ENCODE results near the gene FUOM.

FUOM gene

GRCh38 chr10:133350283-133350949 is 7.4 kb downstream of the FUOM start:
- DNase-seq = no peak

GRCh38 chr10:133349577-133350011 is 8.2 kb downstream of the FUOM start:
- no peak for DNase-seq

DNA sequence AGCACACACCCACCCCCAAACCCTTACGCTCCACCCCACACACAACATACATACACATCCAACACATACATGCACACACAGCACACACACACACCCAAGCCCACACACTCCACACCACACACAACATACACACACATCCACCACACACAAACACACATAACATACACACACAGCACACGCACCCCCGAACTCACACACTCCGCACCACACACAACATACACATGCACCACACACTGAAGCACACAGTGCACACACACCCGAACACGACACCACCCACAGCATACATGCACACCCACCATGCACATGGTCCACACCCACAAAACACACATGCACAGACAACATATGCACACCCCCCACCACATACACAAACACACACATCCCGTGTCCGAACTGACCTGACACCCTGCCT is 8.7 kb downstream of the FUOM start:
- no peak for DNase-seq

DNA sequence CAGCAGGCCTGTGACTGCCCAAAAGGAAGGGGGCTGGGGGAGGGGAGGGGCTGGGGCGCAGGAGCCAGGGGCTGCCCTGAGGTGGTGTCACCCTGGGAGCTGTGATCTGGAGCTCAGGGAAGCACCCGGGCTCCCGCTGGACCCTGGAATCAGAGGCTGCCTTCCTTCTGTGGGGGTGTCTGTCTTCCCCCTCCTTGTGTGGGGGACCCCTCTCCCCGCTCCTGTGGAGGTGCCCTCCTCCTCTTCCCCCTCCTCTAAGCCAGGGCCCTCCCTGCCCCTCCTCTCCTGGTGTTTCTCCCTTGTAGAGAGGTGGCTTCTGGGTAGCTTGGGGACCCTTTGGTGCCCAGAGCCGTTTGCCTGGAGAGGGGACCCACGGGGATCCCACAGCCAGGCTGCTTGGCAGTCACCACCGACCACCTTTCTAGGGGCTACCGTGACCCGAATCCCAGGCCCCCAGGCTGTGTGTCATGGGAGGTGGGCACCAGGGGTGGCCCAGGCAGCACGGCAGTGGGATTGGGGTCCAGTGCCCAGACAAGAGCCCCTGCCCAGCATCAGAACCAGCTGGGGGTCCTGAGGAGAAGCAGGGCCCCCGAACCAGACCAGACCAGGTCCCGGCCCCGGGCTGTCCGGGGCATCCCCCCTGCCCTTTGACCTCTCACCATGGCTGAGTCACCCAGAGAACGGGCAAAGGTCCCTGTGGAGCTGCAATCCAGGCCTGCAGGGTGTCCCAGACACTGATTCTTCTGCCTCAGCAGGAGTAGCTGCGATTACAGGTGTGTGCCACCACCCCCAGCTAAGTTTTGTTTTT is 9.9 kb downstream of the FUOM start:
- no peak for DNase-seq

- no peak for DNase-seq
Measured at GRCh38 chr10:133346413-133346812, 11.4 kb downstream of the FUOM start.

GRCh38 chr10:133344236-133344635 is 13.6 kb downstream of the FUOM start:
- DNase-seq = no peak

GRCh38 chr10:133343558-133343957 is 14.3 kb downstream of the FUOM start:
- no peak for DNase-seq

DNA sequence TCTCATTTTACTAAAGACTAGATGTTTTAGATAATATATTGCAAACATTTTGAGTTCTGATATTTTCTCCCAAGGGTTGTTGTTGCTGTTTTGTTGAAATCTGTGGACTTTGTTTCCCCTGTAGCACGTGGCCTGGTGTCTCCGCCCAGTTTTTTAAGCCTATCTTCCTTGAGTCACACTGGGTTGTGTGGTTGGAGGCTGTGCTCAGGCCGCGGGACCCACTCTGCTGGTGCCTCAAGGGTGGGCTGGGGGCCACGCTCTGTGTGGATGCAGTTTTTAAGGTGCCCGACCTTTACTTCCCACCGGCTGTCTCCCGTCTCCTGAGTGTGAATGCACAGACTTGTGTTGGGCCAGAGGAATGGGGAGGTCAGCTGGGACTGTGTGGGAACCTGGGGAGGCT is 14.9 kb downstream of the FUOM start:
- DNase-seq = no peak

- DNase-seq = no peak
Measured at GRCh38 chr10:133341983-133342382, 15.8 kb downstream of the FUOM start.

GRCh38 chr10:133339708-133340380 is 18.0 kb downstream of the FUOM start:
- no peak for DNase-seq

DNA sequence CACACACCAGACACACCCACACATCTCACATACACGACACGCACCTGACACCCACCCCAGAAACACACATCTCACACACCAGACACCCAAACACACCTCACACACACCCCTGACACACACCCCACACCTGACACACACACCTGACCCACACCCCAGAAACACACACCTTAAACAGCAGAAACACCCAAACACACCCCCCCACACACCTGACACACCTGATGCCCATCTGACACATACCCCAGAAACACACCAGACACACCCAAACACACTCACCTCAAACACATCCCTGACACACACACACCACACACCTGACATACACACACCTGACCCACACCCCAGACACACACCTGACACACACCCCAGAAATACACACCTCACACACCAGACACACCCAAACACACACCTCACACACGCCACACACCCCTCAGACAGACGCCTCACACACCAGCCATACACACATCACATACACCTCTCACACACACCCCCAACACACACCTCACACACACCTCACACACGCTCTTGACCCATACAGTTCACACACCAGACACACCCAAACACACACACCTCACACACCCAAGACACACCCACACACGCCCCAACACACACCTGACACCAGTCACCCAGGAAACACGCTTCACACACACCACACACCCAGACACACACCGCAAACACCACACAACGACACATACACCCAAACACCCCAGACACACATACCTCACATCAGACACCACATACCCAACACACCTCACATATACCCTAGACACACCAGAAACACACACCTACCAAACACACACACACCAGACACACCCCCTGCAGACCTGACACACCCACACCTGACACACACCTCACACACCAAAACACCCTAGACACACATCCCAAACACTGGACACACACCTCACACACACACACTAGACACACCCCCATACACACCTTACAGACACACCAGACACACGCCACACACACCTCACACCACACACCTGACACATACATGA is 19.4 kb downstream of the FUOM start:
- DNase-seq = no peak

GRCh38 chr10:133337370-133337725 is 20.5 kb downstream of the FUOM start:
- no peak for DNase-seq

DNA sequence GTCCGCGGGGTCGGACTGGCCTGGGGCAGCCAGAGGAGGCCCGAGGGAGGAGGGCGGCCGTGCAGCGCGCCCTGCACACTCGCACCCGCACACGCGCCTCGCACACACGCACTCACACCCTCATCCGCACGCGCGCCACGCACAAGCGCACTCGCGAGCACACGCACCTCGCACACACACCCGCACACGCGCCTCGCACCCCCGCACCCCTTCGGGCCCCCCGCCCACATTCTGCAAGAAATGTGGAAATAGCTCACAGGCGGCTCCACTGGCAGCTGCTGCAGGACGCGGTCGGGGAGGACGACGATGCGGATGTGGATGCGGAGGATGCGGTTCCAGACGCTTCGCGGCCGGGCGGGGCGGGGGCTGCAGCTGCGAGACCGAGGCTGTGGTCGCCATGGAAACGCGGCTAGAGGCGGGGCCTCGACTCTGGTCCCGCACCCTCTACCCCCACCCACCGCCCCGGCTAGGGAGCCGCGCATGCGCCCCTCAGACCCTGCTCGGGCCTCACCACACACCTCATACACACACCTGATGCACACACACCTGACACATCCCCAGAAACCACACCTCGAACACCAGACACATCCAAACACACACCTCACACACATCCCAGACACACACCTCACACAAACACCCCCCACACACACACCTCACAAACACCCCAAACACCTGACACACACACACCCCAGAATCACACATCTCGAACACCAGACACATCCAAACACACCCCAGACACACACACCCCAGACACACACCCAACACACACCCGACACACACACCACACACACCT is 21.0 kb downstream of the FUOM start, which contains the start of gene CALY:
TSS of gene CALY (minus strand) at position 320 of the 793 bp plus-strand sequence. CDS start 7,907 bp downstream, outside the sequence.
- peak; percentile 50 to 94 (median 88) for DNase-seq

DNA sequence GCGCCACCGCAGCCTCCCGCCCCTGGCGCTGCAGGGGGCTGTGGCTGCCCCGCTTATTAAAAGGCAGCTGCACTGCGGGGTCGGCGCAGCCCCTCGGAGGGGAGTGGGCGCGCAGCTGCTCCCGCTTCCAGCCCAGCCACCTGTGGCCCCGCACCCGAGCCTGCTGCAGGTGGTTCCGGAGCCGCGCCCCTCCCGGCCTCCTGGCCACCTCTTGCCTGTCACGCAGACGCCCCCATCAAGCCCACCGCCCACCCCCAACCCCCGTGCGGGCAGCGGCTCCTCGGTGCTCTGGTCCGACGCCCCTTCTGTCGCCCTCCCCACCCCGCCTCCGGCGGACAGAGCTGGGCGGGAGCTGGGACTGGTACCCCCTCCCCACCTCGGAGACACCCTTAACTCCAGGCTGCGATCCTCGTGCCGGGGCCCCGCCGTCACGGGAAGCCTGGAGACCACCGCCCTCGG is 21.7 kb downstream of the FUOM start:
- DNase-seq = no peak

DNA sequence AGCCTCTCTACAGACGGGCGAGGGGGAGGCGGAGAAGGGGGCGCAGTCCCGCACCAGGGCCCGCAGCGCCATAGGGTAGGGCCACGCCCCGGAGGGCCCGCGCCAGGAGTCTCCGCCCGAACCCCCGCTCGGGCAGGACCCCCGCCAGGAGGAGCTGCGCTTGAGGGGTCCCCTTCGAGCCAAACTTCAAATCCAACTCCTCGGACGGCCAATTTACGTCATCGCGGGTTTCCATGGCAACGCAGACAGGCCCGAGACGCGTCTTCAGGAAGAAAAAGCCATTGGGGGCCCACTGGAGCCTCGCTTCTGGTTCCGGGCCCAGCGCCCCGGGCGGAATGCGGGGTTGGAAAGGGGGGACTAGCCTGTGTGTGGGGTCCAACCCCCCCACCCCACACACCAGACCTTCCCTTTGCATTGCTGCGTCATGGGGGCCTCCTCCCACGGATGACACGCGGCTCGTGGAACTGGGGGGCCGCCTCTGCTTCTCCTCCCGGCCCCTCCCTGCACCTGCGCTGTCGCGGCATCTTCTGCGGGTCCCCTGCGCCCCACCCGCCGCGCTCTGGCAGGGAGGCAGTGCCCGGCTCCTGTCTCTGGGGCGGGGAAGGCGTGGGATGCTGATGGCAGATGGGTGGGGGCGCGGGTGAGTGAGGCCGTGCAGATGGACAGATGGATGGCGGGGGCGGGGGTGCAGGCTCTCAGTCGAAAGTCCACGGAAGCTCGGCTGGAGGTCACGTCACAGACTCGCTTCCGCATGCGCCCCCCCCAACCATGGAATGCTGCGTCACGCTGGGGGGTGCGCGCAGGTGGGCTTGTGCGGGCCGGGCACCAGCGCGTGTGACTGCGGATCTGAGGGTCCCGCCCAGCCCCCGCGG is 22.3 kb downstream of the FUOM start:
- DNase-seq = peak; percentile 57 to 85 (median 79)

- DNase-seq = peak in 1 of 5 experiments; percentile 46
Measured at GRCh38 chr10:133334503-133335245, 23.1 kb downstream of the FUOM start.

DNA sequence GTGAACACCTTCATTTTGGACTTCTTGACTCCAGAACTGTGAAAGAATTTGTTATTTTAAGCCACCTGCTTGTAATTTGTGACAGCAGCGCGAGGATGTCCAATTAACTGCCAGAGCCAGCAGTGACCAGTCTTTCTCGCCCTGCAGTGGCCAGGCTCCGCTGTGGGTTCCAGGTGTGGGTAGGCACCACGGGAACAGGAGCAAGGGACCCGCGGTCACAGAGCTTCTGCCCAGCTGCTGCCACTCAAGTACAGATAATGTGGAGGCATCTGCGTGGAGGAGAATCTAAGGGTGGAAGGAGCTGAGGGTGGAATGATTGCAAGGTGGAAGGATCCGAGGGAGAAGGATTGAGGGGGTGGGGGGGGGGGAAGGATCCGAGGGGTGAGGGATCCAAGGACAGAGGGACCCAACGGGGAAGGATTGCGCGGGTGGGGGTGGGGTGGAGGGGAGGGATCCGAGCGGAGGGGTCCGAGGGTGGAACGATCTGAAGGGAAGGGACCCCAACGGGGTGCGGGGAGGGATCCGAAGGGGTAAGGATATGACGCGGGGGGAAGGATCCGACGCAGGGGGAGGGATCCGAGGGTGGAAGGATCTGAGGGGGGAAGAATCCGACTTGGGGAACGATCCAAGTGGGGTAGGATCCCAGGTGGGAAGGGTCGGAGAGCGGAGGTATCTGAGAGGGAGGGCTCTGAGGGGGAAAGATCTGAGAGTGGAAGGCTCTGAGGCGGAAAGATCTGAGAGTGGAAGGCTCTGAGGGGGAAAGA is 24.7 kb downstream of the FUOM start:
- no peak for DNase-seq

- DNase-seq = peak; percentile 74 to 81 (median 79)
Measured at GRCh38 chr10:133329491-133330202, 28.2 kb downstream of the FUOM start.

Measured in T-helper 2 cell (primary cell).